ENCODE data around the gene LRRC56.

Gene LRRC56

DNA sequence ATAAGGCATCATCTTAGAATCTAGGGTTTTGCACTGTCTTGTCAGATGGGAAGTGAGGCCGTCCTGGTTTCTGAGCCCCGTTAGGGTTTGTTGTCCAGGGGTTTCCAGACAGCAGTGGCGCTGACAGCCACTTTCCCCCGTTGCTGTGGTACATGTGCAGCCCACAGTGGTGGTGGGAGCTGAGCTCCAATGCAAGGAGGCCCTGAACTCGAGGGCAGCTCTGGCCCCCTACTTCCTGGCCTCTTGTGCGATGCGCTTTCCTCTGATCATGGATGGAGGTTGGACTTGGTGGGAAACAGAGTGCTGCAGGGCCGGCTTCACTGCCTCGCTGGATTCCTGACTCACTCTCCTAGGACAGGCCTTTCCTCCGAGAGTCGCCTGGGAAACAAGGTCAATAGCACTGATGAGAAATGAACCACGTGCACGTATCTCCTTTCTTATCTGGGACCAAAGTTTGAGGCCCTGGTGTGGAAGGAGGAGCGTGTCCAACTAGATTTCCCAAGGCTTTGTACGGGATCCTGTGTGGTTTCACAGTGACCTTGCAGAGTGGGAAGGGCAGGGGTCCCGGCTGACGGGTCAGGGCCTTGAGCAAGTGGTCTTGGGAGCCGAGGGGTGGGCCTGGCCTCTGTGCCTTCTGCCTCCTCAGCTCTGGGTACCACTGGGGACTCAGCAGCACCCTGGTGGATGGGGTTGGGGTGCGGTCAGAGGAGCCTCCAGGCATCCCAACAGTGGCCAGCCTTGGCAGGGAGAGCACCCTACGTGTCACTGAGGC lies 42.7 kb downstream of the LRRC56 start:
- ATAC-seq (replicated peaks) (no peak), DNase-seq (no peak)
- Mint-ChIP-seq H3K4me3 (peak overlapping the region; percentile 10 to 38), H3K36me3 (ENCODE audit: insufficient read depth) (peaks cover 55% of the 10 kb centered on the region), H3K9me3 (no peaks in the 10 kb centered on the region), H3K27ac (peak overlapping the region in 1 of 2 donors; percentile 84), H3K27me3 (peaks cover 0 to 5% of the 10 kb centered on the region in 2 donors), H3K4me1 (ENCODE audit: low read depth in 2 of 2) (peaks cover 27 to 47% of the 10 kb centered on the region in 2 donors)

DNA sequence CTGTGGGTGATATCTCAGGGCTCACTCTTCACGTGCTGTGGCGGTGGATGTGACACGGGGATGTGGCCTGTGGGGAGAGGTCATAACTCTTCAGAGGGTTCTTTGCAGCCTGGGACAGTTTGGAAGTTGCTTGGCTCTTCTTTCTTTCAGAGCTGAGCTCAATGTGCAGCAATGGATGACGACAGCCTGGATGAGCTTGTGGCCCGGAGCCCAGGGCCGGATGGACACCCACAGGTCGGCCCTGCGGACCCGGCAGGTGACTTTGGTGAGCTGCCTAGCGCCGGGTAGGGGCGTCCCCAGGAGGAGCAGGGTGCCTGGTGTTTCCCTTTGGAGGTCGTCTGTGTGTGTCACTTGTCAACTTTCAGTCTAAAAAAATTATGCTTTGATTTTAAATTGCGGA lies 44.0 kb downstream of the LRRC56 start:
- Mint-ChIP-seq H3K27ac (no peak overlapping the region), H3K36me3 (ENCODE audit: insufficient read depth) (peaks cover 53% of the 10 kb centered on the region), H3K9me3 (no peaks in the 10 kb centered on the region), H3K27me3 (no peaks in the 10 kb centered on the region), H3K4me3 (peak overlapping the region in 1 of 2 donors; percentile 54), H3K4me1 (ENCODE audit: low read depth in 2 of 2) (peaks cover 29 to 47% of the 10 kb centered on the region in 2 donors)
- DNase-seq, result no peak
- ATAC-seq (replicated peaks), result no peak

DNA sequence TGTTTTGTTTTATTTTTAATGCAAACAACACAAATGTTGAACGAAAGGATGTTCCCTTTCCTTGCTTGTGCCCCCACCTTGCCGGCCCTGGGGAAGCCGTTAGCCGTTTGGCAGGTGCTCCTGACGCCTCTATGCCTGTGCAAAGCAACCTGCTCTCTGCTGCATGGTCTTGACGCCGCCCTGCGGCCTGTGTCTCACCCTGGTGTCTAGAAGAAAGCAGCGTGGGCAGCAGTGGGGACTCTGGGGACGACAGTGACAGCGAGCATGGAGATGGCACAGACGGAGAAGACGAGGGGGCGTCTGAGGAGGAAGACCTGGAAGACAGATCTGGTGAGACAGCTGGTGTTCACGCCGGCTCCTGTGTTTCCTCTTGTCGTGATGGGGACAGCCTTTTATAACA lies 44.4 kb downstream of the LRRC56 start:
- DNase-seq (no peak), ATAC-seq (replicated peaks) (no peak)
- H3K36me3 Mint-ChIP-seq (ENCODE audit: insufficient read depth), result peaks cover 56% of the 10 kb centered on the region
- H3K27ac Mint-ChIP-seq, result no peak overlapping the region
- H3K9me3 Mint-ChIP-seq, result no peaks in the 10 kb centered on the region
- H3K4me1 Mint-ChIP-seq (ENCODE audit: low read depth in 2 of 2), result peaks cover 30 to 50% of the 10 kb centered on the region in 2 donors
- no peak overlapping the region for H3K4me3 Mint-ChIP-seq
- no peaks in the 10 kb centered on the region for H3K27me3 Mint-ChIP-seq

DNA sequence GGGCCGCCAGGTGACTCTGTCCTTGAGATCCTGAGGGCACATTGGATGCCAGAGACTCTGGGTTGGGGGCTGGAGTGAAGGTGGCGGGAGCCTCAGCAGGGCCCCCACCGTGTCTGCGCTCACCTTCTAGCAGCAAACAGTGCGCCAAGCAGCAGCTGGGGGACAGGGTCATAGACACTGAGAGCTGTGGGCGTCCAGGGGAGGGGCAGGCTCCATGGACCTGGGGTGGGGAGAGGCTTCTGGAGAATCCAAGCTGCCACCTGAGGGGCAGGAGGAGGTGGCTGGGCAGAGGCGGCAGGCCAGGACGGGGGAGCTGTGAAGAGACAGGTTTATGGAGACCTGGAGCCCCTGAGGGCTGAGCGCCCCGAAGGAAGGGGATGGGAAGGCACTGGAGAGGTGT lies 47.0 kb downstream of the LRRC56 start:
- no peak for DNase-seq
- Mint-ChIP-seq H3K4me1 (ENCODE audit: low read depth in 2 of 2) (peaks cover 29 to 41% of the 10 kb centered on the region in 2 donors), H3K27ac (peak overlapping the region; percentile 49 to 69), H3K4me3 (no peak overlapping the region), H3K36me3 (ENCODE audit: insufficient read depth) (peaks cover 75% of the 10 kb centered on the region), H3K9me3 (no peaks in the 10 kb centered on the region), H3K27me3 (no peaks in the 10 kb centered on the region)
- no peak for ATAC-seq (replicated peaks)

DNA sequence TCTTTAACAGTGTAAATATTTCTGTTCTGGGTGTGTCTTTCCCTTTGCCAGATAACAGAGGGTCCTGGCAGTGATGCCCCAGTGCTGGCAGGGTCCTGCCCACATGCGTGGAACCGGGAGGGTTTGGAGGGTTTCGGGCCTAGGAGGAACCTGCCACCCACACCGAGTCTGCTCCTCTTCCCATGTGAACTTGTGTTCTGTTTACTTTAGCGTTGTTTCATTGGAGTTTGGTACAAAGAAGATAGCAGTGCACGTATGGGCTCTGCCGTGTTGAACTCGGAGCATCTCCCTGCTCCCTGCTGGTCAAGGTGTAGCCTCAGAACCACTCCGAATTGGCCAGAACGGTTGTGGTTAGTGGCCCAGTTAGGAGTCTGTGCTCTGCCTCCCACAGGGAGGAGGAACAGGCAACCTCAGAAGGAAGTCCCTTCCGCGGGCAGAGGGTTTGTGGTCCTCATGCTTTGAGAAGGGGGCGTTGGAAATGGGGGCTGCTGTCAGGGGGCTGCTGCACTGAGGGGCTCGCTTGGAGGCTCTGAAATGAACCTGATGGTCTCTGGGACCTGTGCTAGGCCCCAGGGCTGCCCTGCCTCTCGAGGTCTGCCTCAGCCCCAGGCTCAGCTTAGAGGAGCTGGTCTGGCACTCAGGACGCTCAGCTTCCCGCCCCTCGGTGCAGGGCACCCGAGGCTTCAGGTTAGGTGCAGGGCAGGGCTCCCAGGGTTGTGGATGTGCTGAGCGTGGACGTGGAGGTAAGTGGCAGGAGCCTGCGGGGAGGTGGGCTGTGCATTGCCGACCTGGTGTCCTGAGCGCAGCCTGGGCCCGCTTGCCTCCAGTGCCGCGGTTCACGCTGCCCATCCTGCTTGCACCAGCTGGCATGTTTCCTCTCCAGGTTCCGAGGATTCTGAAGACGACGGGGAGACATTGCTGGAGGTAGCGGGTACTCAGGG lies 49.3 kb downstream of the LRRC56 start:
- ATAC-seq (replicated peaks), result no peak
- DNase-seq, result no peak
- Mint-ChIP-seq H3K27ac (peak overlapping the region; percentile 99), H3K9me3 (no peaks in the 10 kb centered on the region), H3K36me3 (ENCODE audit: insufficient read depth) (peaks cover 82% of the 10 kb centered on the region), H3K27me3 (no peaks in the 10 kb centered on the region), H3K4me1 (ENCODE audit: low read depth in 2 of 2) (peaks cover 17 to 29% of the 10 kb centered on the region in 2 donors), H3K4me3 (peak overlapping the region in 1 of 2 donors; percentile 49)

DNA sequence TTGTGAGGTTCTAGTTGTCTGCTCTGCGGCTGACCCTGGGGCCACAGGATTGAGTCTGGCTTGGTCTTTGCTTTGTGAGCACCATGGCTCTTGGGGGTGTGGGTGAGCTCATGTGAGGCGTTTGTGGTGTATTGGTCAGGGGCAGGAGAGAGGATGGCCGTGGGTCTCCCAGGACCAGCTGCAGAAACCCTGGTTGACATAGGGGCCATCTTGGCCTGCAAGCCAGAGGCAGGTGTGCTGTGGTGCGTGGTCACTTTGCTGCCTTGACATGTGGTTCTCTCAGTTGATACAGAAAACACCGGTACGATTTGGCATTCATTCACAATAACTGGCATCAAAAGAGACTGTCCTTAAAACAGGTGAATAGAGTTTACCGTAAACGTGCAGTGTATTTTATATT lies 50.2 kb downstream of the LRRC56 start:
- Mint-ChIP-seq H3K9me3 (no peaks in the 10 kb centered on the region), H3K4me1 (ENCODE audit: low read depth in 2 of 2) (peaks cover 16 to 29% of the 10 kb centered on the region in 2 donors), H3K27me3 (no peaks in the 10 kb centered on the region), H3K36me3 (ENCODE audit: insufficient read depth) (peaks cover 82% of the 10 kb centered on the region), H3K27ac (peak overlapping the region; percentile 99), H3K4me3 (peak overlapping the region; percentile 70 to 71)
- DNase-seq, result no peak
- peak; percentile 9 for ATAC-seq (replicated peaks)

DNA sequence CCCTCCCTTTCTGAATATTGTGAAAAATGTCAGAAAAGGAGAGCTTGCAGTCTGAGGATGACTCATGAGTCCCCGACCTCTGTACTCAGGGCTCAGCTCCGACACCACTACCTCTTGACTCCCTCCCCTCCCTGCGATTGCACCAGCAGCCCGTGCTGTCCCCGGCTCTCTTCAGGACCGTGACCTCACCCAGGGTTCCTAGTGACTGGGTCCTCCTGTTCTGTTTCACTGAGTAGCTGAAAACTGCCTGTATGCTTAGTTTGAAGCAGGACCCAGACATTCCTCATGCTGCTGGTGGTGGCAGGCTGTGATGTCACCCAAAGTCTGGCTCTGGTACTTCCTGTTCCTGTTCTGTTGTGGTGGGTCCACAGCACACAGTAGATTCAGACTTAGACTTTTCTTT lies 50.7 kb downstream of the LRRC56 start:
- H3K36me3 Mint-ChIP-seq (ENCODE audit: insufficient read depth), result peaks cover 82% of the 10 kb centered on the region
- peaks cover 16 to 29% of the 10 kb centered on the region in 2 donors for H3K4me1 Mint-ChIP-seq (ENCODE audit: low read depth in 2 of 2)
- H3K4me3 Mint-ChIP-seq, result peak overlapping the region; percentile 70 to 71
- H3K9me3 Mint-ChIP-seq, result no peaks in the 10 kb centered on the region
- ATAC-seq (replicated peaks) (peak; percentile 93), DNase-seq (peak; percentile 54 to 61 (median 60))
- H3K27ac Mint-ChIP-seq, result peak overlapping the region; percentile 99
- H3K27me3 Mint-ChIP-seq, result no peaks in the 10 kb centered on the region

DNA sequence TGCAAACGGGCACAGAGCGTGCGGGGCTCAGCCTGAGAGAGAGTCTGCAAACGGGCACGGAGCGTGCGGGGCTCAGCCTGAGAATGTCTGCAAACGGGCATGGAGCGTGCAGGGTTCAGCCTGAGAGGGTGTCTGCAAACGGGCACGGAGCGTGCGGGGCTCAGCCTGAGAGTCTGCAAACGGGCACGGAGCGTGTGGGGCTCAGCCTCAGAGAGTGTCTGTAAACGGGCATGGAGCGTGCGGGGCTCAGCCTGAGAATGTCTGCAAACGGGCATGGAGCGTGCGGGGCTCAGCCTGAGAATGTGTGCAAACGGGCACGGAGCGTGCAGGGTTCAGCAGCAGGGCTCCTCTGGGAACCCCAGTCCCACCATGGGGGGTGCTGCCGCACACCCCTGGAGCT lies 52.5 kb downstream of the LRRC56 start:
- Mint-ChIP-seq H3K36me3 (ENCODE audit: insufficient read depth) (peaks cover 81% of the 10 kb centered on the region), H3K4me3 (no peak overlapping the region), H3K27ac (peak overlapping the region; percentile 59 to 67), H3K4me1 (ENCODE audit: low read depth in 2 of 2) (peaks cover 16 to 27% of the 10 kb centered on the region in 2 donors), H3K9me3 (no peaks in the 10 kb centered on the region), H3K27me3 (no peaks in the 10 kb centered on the region)
- DNase-seq (no peak), ATAC-seq (replicated peaks) (no peak)

DNA sequence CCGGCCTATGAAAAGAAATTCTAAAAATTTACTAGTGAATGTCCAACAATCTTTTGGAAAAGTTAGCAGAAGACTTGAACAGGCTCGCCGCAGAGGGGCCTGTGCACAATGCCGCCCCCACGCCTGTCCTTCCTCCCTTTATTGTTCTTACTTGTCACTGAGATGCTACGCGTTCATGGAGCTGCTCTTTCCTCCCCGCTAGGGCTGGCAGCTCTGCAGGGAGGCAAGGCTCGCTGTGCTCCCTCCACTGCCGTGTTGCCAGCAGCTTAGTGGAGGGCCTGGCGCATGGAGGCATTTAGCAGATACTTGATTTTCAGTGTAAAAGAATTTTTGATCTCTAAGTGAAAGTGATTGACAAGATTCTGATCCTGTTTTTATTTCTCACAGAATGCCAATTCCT lies 53.7 kb downstream of the LRRC56 start:
- peaks cover 86% of the 10 kb centered on the region for H3K36me3 Mint-ChIP-seq (ENCODE audit: insufficient read depth)

DNA sequence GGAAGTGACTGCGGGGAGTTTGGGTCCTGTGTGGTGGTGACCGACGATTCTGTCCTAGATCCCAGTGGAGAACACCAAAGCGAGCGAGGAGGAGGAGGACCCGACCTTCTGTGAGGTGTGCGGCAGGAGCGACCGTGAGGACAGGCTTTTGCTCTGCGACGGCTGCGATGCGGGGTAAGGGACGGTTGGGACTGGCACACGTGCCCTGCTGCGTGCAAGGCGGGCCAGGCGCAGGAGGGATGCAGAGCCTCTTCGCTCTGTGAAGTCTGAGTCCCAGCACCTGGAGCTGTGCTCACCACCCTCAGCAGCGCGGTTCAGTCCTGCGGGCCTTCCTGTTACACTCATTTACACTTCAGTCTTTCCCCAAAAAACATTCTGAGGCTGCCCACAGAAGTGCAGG lies 55.2 kb downstream of the LRRC56 start:
- Mint-ChIP-seq H3K4me1 (ENCODE audit: low read depth in 2 of 2) (peaks cover 14 to 24% of the 10 kb centered on the region in 2 donors), H3K4me3 (no peak overlapping the region), H3K36me3 (ENCODE audit: insufficient read depth) (peaks cover 84% of the 10 kb centered on the region), H3K27me3 (no peaks in the 10 kb centered on the region), H3K27ac (peak overlapping the region in 1 of 2 donors; percentile 60), H3K9me3 (no peaks in the 10 kb centered on the region)
- DNase-seq, result no peak
- ATAC-seq (replicated peaks), result no peak

More for the DNA sequence above, 53.7 kb downstream of the LRRC56 start:
- Mint-ChIP-seq H3K4me1 (ENCODE audit: low read depth in 2 of 2) (peaks cover 16 to 27% of the 10 kb centered on the region in 2 donors), H3K9me3 (no peaks in the 10 kb centered on the region), H3K4me3 (no peak overlapping the region), H3K27ac (no peak overlapping the region), H3K27me3 (no peaks in the 10 kb centered on the region)
- ATAC-seq (replicated peaks) (no peak), DNase-seq (no peak)

DNA sequence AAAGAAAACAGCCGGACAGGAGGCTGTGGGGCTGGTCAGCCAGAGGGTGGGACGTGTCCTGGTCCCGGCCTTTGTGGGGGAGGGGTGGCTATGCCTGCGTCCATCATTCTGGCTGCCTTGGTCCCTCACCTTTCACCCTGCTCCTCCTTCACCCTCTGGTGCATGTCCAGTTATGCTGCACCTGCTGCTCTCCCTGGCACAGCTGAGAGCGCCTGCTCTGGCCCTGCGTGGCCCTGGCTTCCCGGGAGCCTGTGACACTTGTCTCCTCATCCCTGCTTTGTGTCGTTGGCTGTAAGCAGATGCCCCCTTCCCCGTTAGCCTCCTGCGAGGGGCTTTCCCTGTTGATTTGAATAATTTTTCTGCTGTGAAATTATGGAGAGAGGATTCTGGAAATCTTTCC lies 55.6 kb downstream of the LRRC56 start:
- Mint-ChIP-seq H3K4me1 (ENCODE audit: low read depth in 2 of 2) (peaks cover 11 to 20% of the 10 kb centered on the region in 2 donors), H3K9me3 (no peaks in the 10 kb centered on the region), H3K4me3 (no peak overlapping the region), H3K27me3 (no peaks in the 10 kb centered on the region), H3K36me3 (ENCODE audit: insufficient read depth) (peaks cover 80% of the 10 kb centered on the region), H3K27ac (peak overlapping the region in 1 of 2 donors; percentile 60)
- DNase-seq (no peak), ATAC-seq (replicated peaks) (no peak)

DNA sequence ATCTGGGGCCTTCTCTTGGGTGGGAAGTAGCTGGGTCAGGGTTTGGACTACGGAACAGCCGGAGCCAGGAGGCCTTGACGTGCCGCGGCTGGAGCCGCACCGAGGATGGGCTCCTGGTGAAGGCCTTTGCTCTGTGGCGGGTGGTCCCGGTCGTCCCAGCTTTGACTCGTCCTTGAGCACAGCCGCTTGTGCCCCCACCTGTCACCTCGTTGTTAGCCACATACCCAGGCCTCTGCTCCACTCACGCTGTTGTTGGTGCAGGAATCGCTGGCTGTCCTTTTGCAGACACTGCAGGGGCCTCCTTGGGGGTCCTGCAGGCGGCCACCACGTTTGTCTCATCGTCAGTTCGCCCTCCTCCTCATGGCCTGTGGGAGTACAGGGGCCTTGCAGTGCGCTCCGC lies 56.0 kb downstream of the LRRC56 start:
- Mint-ChIP-seq H3K4me1 (ENCODE audit: low read depth in 2 of 2) (peaks cover 7 to 15% of the 10 kb centered on the region in 2 donors), H3K36me3 (ENCODE audit: insufficient read depth) (peaks cover 80% of the 10 kb centered on the region), H3K9me3 (no peaks in the 10 kb centered on the region), H3K27me3 (no peaks in the 10 kb centered on the region), H3K4me3 (no peak overlapping the region), H3K27ac (peak overlapping the region in 1 of 2 donors; percentile 60)
- ATAC-seq (replicated peaks) (no peak), DNase-seq (no peak)

DNA sequence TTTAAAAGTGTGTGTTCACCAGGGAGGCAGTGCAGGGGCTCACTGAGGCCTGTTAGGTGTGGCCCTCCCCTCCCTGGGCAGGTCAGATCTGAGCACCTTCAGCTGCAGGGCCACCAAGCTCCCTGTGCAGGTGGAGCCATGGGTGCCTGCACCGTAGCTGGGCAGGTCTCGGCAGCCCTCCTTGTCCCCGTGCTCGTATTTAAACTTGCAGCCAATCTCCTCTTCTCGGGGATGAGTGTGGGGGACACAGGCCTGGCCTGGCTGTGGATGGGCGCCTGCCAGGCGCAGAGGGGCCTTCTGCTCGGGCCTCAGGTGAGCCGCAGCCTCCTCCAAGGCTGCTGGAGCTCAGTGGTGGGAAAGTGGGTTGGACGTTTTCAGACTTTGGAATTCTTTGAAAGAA lies 58.1 kb downstream of the LRRC56 start:
- Mint-ChIP-seq H3K9me3 (no peaks in the 10 kb centered on the region), H3K27ac (no peak overlapping the region), H3K4me1 (ENCODE audit: low read depth in 2 of 2) (peaks cover 7 to 10% of the 10 kb centered on the region in 2 donors), H3K4me3 (no peak overlapping the region), H3K36me3 (ENCODE audit: insufficient read depth) (peaks cover 84% of the 10 kb centered on the region), H3K27me3 (no peaks in the 10 kb centered on the region)
- no peak for ATAC-seq (replicated peaks)
- DNase-seq, result no peak

All from effector memory CD8-positive, alpha-beta T cell (primary cell).